Measurements from ENCODE around the gene CCS.
"Not testable (repeated sequence)": the region's sequence is repeated elsewhere in the genome, so short reads cannot be mapped to it uniquely, and the experiment has no call there.

The CCS gene

GRCh38 chr11:66586136-66586535 lies 6.8 kb upstream of the CCS start:
- peaks cover 6% of the 10 kb centered on the region for H3K27me3 Mint-ChIP-seq (ENCODE audit: low read depth)
- H3K27ac Mint-ChIP-seq = no peak overlapping the region
- no peak overlapping the region for H3K4me3 Mint-ChIP-seq
- TF ChIP-seq CTCF (IDR thresholded peaks at IDR 0.05; ENCODE audit: unreplicated experiment in 3 of 3) = no peak
- peaks cover 19% of the 10 kb centered on the region for H3K9me3 Mint-ChIP-seq
- no peaks in the 10 kb centered on the region for H3K36me3 Mint-ChIP-seq (ENCODE audit: low read depth)
- H3K4me1 Mint-ChIP-seq = peaks cover 7% of the 10 kb centered on the region

GRCh38 chr11:66589315-66589714 lies 3.7 kb upstream of the CCS start:
- not testable (repeated sequence) for H3K4me1 Mint-ChIP-seq, H3K27ac Mint-ChIP-seq

GRCh38 chr11:66589996-66590675 lies 2.8 kb upstream of the CCS start:
- no peak for TF ChIP-seq CTCF (IDR thresholded peaks at IDR 0.05; ENCODE audit: unreplicated experiment in 3 of 3)
- no peaks in the 10 kb centered on the region for H3K36me3 Mint-ChIP-seq (ENCODE audit: low read depth)
- peak overlapping the region; percentile 34 to 64 (median 53) for H3K4me3 Mint-ChIP-seq

More at GRCh38 chr11:66589315-66589714, 3.7 kb upstream of the CCS start:
- not testable (repeated sequence) for H3K4me3 Mint-ChIP-seq; H3K27me3 Mint-ChIP-seq (ENCODE audit: low read depth); H3K36me3 Mint-ChIP-seq (ENCODE audit: low read depth)
- H3K9me3 Mint-ChIP-seq = peaks cover 20% of the 10 kb centered on the region

GRCh38 chr11:66591175-66591574 lies 1.8 kb upstream of the CCS start:
- Mint-ChIP-seq H3K27ac (no peak overlapping the region), H3K27me3 (ENCODE audit: low read depth) (no peaks in the 10 kb centered on the region), H3K9me3 (peaks cover 18% of the 10 kb centered on the region), H3K4me1 (peaks cover 19% of the 10 kb centered on the region), H3K4me3 (peak overlapping the region; percentile 52 to 100 (median 54)), H3K36me3 (ENCODE audit: low read depth) (no peaks in the 10 kb centered on the region)
- no peak for TF ChIP-seq CTCF (IDR thresholded peaks at IDR 0.05; ENCODE audit: unreplicated experiment in 3 of 3)

More at GRCh38 chr11:66589996-66590675, 2.8 kb upstream of the CCS start:
- peaks cover 20% of the 10 kb centered on the region for H3K9me3 Mint-ChIP-seq
- no peak overlapping the region for H3K27ac Mint-ChIP-seq
- peaks cover 12% of the 10 kb centered on the region for H3K4me1 Mint-ChIP-seq
- H3K27me3 Mint-ChIP-seq (ENCODE audit: low read depth) = peaks cover 2% of the 10 kb centered on the region

DNA sequence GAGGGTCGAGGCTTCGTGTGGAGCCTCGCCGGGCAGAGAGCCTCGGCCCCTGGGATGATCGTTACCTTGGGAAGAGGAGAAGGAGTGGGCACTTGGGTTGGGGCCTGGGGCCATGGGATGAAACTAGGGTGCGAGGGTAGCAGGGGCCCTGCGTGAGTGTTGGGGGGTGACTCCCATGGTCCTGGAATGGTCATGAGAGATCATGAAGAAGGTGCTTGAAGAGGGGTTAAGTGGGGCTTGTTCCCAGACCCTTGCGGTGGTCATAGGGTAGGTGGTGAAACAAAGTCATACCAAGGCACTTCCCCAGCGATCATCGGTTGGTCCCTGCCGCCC lies 284 bp downstream of the CCS start:
- TF ChIP-seq CTCF (IDR thresholded peaks at IDR 0.05; ENCODE audit: unreplicated experiment in 3 of 3) = no peak
- Mint-ChIP-seq H3K4me3 (peak overlapping the region; percentile 99 to 100 (median 100)), H3K9me3 (peaks cover 13% of the 10 kb centered on the region), H3K36me3 (ENCODE audit: low read depth) (peaks cover 4% of the 10 kb centered on the region), H3K27ac (peak overlapping the region; percentile 89 to 97 (median 95)), H3K4me1 (peaks cover 19% of the 10 kb centered on the region), H3K27me3 (ENCODE audit: low read depth) (no peaks in the 10 kb centered on the region)

GRCh38 chr11:66593650-66594049 lies 665 bp downstream of the CCS start:
- H3K4me3 Mint-ChIP-seq = peak overlapping the region; percentile 99 to 100 (median 100)
- no peaks in the 10 kb centered on the region for H3K27me3 Mint-ChIP-seq (ENCODE audit: low read depth)

More at GRCh38 chr11:66593650-66594049, 665 bp downstream of the CCS start:
- H3K9me3 Mint-ChIP-seq = peaks cover 13% of the 10 kb centered on the region
- H3K36me3 Mint-ChIP-seq (ENCODE audit: low read depth) = peaks cover 5% of the 10 kb centered on the region
- peak overlapping the region in 1 of 3 experiments; percentile 97 for H3K27ac Mint-ChIP-seq
- no peak for TF ChIP-seq CTCF (IDR thresholded peaks at IDR 0.05; ENCODE audit: unreplicated experiment in 3 of 3)
- peaks cover 19% of the 10 kb centered on the region for H3K4me1 Mint-ChIP-seq
